HCT116 (cell line): ENCODE data around the gene KCNJ10. TPM values are rescaled to one million over a fixed set of nuclear protein-coding genes. Genes with fewer than 3 reads are reported as not detected.

Experiments
- ATAC-seq: fragments of 200-7000 bp; cut with Tn5 transposase; 2 replicates; pipeline ENCODE4 v1.9.1; 2020; ENCODE audit warnings: mild to moderate bottlenecking, moderate library complexity
- Bru-seq: library from RNA; stranded (reverse); fragments of 400-500 nt; gene quantifications from one replicate; lab custom pipeline; 2021; lab: Mats Ljungman, UMichigan
- BruChase-seq, 2 experiments: library from RNA; stranded (reverse); fragments of 400-500 nt; gene quantifications; one replicate each; lab custom pipeline; 2021; lab: Mats Ljungman, UMichigan
- BruUV-seq: library from RNA; stranded (reverse); fragments of 400-500 nt; replicated peaks from 2 replicates; lab custom pipeline; 2021; lab: Mats Ljungman, UMichigan
- CTCF ChIA-PET: fragments of 300-600 bp; sonication (Branson Sonifier 250); formaldehyde crosslinking; loops from one replicate; lab custom pipeline; 2021; ENCODE audit warnings: antibody characterized with exemption; lab: Charles Lee
- POLR2A ChIA-PET: fragments of 300-600, 350-600 bp; sonication (Branson Sonifier 250); formaldehyde crosslinking; loops from one replicate; lab custom pipeline; 2021; ENCODE audit warnings: antibody characterized with exemption; lab: Charles Lee
- RAD21 ChIA-PET, 2 experiments: fragments of 300-600 bp; sonication (Branson Sonifier 250); formaldehyde crosslinking; loops; one replicate each; lab custom pipeline; 2023; ENCODE audit warnings: low total read pairs in 2 of 2; ENCODE audit not compliant: uncharacterized antibody in 2 of 2, unreplicated experiment in 2 of 2, low non-redundant PET in 1 of 2; lab: Charles Lee
- DNase-seq: peaks from one replicate; pipeline ENCODE4 v3.0.0-alpha.2; 2010; ENCODE audit warnings: low read depth, low spot score
- H2AFZ ChIP-seq: fragments of 200-600 bp; shearing (Covaris generic), sonication (generic); 2 replicates; pipeline ENCODE4 v1.6.1; 2017; ENCODE audit warnings: low read depth, mixed run types, mixed read lengths, antibody characterized with exemption, low read length; ENCODE audit not compliant: poor library complexity, severe bottlenecking
- H3K27ac ChIP-seq: 2 replicates; pipeline ENCODE4 v1.5.1; 2012; ENCODE audit warnings: low read depth, low read length
- H3K27me3 ChIP-seq: fragments of 200-600 bp; sonication (generic); 2 replicates; pipeline ENCODE4 v1.6.1; 2016; ENCODE audit warnings: mixed run types, low read length, mixed read lengths; ENCODE audit not compliant: insufficient read depth
- H3K36me3 ChIP-seq, 2 experiments: fragments of 200-500 bp in 1 of 2; fragments of 200-600 bp in 1 of 2; sonication (Bioruptor generic) in 1 of 2; sonication (generic) in 1 of 2; 2 replicates each; pipeline versions ENCODE4 v1.5.1 to v1.6.1; 2014 to 2016; ENCODE audit warnings: low read length in 2 of 2, inconsistent platforms in 1 of 2, mixed read lengths in 1 of 2, mixed run types in 1 of 2; ENCODE audit not compliant: insufficient read depth in 2 of 2, control insufficient read depth in 1 of 2
- H3K4me1 ChIP-seq, 2 experiments: fragments of 200-600 bp in 1 of 2; sonication (generic) in 1 of 2; 2 replicates each; pipeline versions ENCODE4 v1.5.1 to v1.6.1; 2012 to 2017; ENCODE audit warnings: low read length in 2 of 2, inconsistent platforms in 1 of 2, mild to moderate bottlenecking in 1 of 2, mixed read lengths in 1 of 2, mixed run types in 1 of 2, moderate library complexity in 1 of 2; ENCODE audit not compliant: insufficient read depth in 2 of 2, control insufficient read depth in 1 of 2
- H3K4me2 ChIP-seq: fragments of 200-600 bp; sonication (generic); 2 replicates; pipeline ENCODE4 v1.6.1; 2017; ENCODE audit warnings: mixed run types, low read length, mixed read lengths
- H3K4me3 ChIP-seq, 2 experiments: fragments of 200-600 bp in 1 of 2; sonication (generic) in 1 of 2; replicated peaks in 1 of 2; 2 replicates each; pipeline ENCODE4 v1.5.1; 2011 to 2016; ENCODE audit warnings: low read length in 2 of 2, control low read depth in 1 of 2, low read depth in 1 of 2, mild to moderate bottlenecking in 1 of 2, mixed read lengths in 1 of 2, mixed run types in 1 of 2
- H3K79me2 ChIP-seq: fragments of 200-600 bp; sonication (generic); 2 replicates; pipeline ENCODE4 v1.6.1; 2017; ENCODE audit warnings: mild to moderate bottlenecking, mixed run types, low read length, moderate library complexity, mixed read lengths; ENCODE audit not compliant: insufficient read depth
- H3K9ac ChIP-seq: fragments of 200-600 bp; sonication (generic); 2 replicates; pipeline ENCODE4 v1.6.1; 2016; ENCODE audit warnings: low read length, mixed read lengths
- H3K9me2 ChIP-seq: fragments of 200-600 bp; sonication (generic), shearing (Covaris generic); 2 replicates; pipeline ENCODE4 v1.6.1; 2017; ENCODE audit warnings: mixed run types, mild to moderate bottlenecking, moderate library complexity; ENCODE audit not compliant: insufficient read depth
- H3K9me3 ChIP-seq, 2 experiments: fragments of 200-500 bp in 1 of 2; fragments of 200-600 bp in 1 of 2; sonication (Bioruptor generic) in 1 of 2; sonication (generic) in 1 of 2; 2 replicates each; pipeline ENCODE4 v1.6.1; 2014 to 2017; ENCODE audit warnings: low read length in 2 of 2, mixed read lengths in 2 of 2, inconsistent platforms in 1 of 2, low read depth in 1 of 2, mild to moderate bottlenecking in 1 of 2, mixed run types in 1 of 2, moderate library complexity in 1 of 2; ENCODE audit not compliant: control insufficient read depth in 1 of 2, insufficient read depth in 1 of 2
- H4K20me1 ChIP-seq: fragments of 200-600 bp; sonication (generic), shearing (Covaris generic); 2 replicates; pipeline ENCODE4 v1.6.1; 2017; ENCODE audit warnings: mixed run types, mild to moderate bottlenecking, moderate library complexity; ENCODE audit not compliant: insufficient read depth
- ATF3 ChIP-seq: IDR thresholded peaks from 2 replicates; pipeline ENCODE4 v1.6.1; 2012
- CBX3 ChIP-seq: IDR thresholded peaks from 2 replicates; pipeline ENCODE4 v1.6.1; 2012; ENCODE audit warnings: low read depth
- CEBPB ChIP-seq: IDR thresholded peaks from 2 replicates; pipeline ENCODE4 v1.6.1; 2012; ENCODE audit warnings: low read depth
- CTCF ChIP-seq, 3 experiments: fragments of 200-600 bp in 1 of 3; sonication (generic) in 1 of 3; IDR thresholded peaks in 2 of 3; conservative IDR thresholded peaks in 1 of 3; 2 replicates each; pipeline ENCODE4 v1.5.1; 2012 to 2017; ENCODE audit warnings: low read depth in 2 of 3, low read length in 2 of 3, antibody characterized with exemption in 1 of 3, borderline replicate concordance in 1 of 3, control low read depth in 1 of 3, mild to moderate bottlenecking in 1 of 3, mixed read lengths in 1 of 3, mixed run types in 1 of 3, moderate library complexity in 1 of 3; ENCODE audit not compliant: insufficient read depth in 1 of 3
- EGR1 ChIP-seq: IDR thresholded peaks from 2 replicates; pipeline ENCODE4 v1.6.1; 2012; ENCODE audit warnings: low read depth
- EZH2 ChIP-seq: fragments of 200-600 bp; sonication (generic); IDR thresholded peaks from 2 replicates; pipeline ENCODE4 v1.6.1; 2017; ENCODE audit warnings: antibody characterized with exemption, mixed run types
- JUND ChIP-seq: IDR thresholded peaks from 2 replicates; pipeline ENCODE4 v1.6.1; 2012
- MAX ChIP-seq: IDR thresholded peaks from 2 replicates; pipeline ENCODE4 v1.6.1; 2012
- POLR2A ChIP-seq: IDR thresholded peaks from 2 replicates; pipeline ENCODE4 v1.7.0; 2011; ENCODE audit warnings: borderline replicate concordance; ENCODE audit not compliant: insufficient read depth, insufficient read length; ENCODE audit errors: extremely low read depth
- POLR2AphosphoS5 ChIP-seq: IDR thresholded peaks from 2 replicates; pipeline ENCODE4 v1.6.1; 2011; ENCODE audit warnings: mild to moderate bottlenecking, low read depth, low read length, moderate library complexity
- RAD21 ChIP-seq: IDR thresholded peaks from 2 replicates; pipeline ENCODE4 v1.6.1; 2012; ENCODE audit warnings: low read depth, mild to moderate bottlenecking
- REST ChIP-seq: IDR thresholded peaks from 2 replicates; pipeline ENCODE4 v1.6.1; 2012; ENCODE audit warnings: low read depth
- SIN3A ChIP-seq: IDR thresholded peaks from 2 replicates; pipeline ENCODE4 v1.6.1; 2012; ENCODE audit warnings: low read depth
- TCF7L2 ChIP-seq: IDR thresholded peaks from 2 replicates; pipeline ENCODE4 v1.7.0; 2011; ENCODE audit warnings: borderline replicate concordance, inconsistent platforms; ENCODE audit not compliant: insufficient read depth, insufficient read length; ENCODE audit errors: extremely low read depth
- YY1 ChIP-seq: IDR thresholded peaks from 2 replicates; pipeline ENCODE4 v1.6.1; 2011; ENCODE audit warnings: low read length, low read depth, moderate library complexity, mild to moderate bottlenecking; ENCODE audit not compliant: insufficient replicate concordance; ENCODE audit errors: extremely low read depth
- ZBTB33 ChIP-seq: IDR thresholded peaks from 2 replicates; pipeline ENCODE4 v1.6.1; 2011; ENCODE audit warnings: mild to moderate bottlenecking, low read length, moderate library complexity; ENCODE audit not compliant: insufficient replicate concordance; ENCODE audit errors: extremely low read depth
- ZNF274 ChIP-seq: fragments of 200-500 bp; sonication (Bioruptor generic); IDR thresholded peaks from 2 replicates; pipeline ENCODE4 v1.6.1; 2014; ENCODE audit warnings: mild to moderate bottlenecking, low read depth, low read length, inconsistent platforms
- intact Hi-C: fragments of 100-400 bp; cut with micrococcal nuclease; formaldehyde crosslinking; loops from 2 replicates; pipeline ENCODE4 v1.10.0; 2022
- long read RNA-seq: library from polyadenylated mRNA; unstranded; transcript quantifications from one replicate; pipeline ENCODE4 v2.0.0, GENCODE V29; 2021; ENCODE audit not compliant: unreplicated experiment
- polyA plus RNA-seq: library from polyadenylated mRNA; unstranded; fragments of >200 nt; gene quantifications from 2 replicates; pipeline ENCODE4 v1.2.1, GENCODE V29; 2012; ENCODE audit warnings: missing spikeins
- total RNA-seq: library from RNA; stranded (reverse); gene quantifications from one replicate; pipeline ENCODE4 v1.2.1, GENCODE V29; 2021; ENCODE audit not compliant: unreplicated experiment

Gene KCNJ10
- 0.57 TPM for total RNA-seq
- 0.12 TPM in 2 replicates for polyA plus RNA-seq
- percentile 22 among the genes with signal in this experiment for Bru-seq, nascent RNA
- BruChase-seq, experiment 1, labeled RNA remaining after a 6-hour chase, result percentile 30 among the genes with signal in this experiment
- BruChase-seq, experiment 2, labeled RNA remaining after a 2-hour chase, result percentile 27 among the genes with signal in this experiment
- long read RNA-seq, partial matches to known transcripts, result 0 of 1 reads
- long read RNA-seq, other reads (novel, unspliced or antisense), result 1 of 1 reads

- ChIA-PET POLR2A (interaction anchor here (0.6 kb wide), 1 partner anchor 10 kb away, joined by 3 read pairs; no protein-coding TSS in a partner anchor), CTCF (interaction anchor here (1.1 kb wide), 1 partner anchor 9 kb away, joined by 5 read pairs; no protein-coding TSS in a partner anchor), RAD21 (no interaction called here)
- H3K9me2 ChIP-seq, result no peaks in the 10 kb centered on the region
- ATAC-seq (peak; percentile 59), DNase-seq (no peak)
- BruUV-seq, result no TSS peak
- intact Hi-C loops, result no loop called here
- H3K27ac ChIP-seq, result no peak within 1 kb of the TSS
- no peaks in the 10 kb centered on the region for H3K27me3 ChIP-seq
- H3K4me1 ChIP-seq, result peaks cover 0 to 13% of the 10 kb centered on the region in 2 experiments; a peak in 1 of 4 replicates
- H3K4me2 ChIP-seq, result peak within 1 kb of the TSS; percentile 71
- H3K9me3 ChIP-seq, result no peaks in the 10 kb centered on the region
- no peaks in the 10 kb centered on the region for H3K79me2 ChIP-seq
- H3K4me3 ChIP-seq, result peak within 1 kb of the TSS; percentile 34 to 46
- no peak within 1 kb of the TSS for H2AFZ ChIP-seq
- H4K20me1 ChIP-seq, result no peaks in the 10 kb centered on the region
- no peak within 1 kb of the TSS for H3K9ac ChIP-seq
- H3K36me3 ChIP-seq, result no peaks in the 10 kb centered on the region
- TF ChIP-seq CEBPB (no peak), ZNF274 (no peak), POLR2A (no peak), ZBTB33 (no peak), JUND (no peak), MAX (no peak), CTCF (IDR thresholded peaks at IDR 0.05 in 2 of 3, conservative IDR thresholded peaks at IDR 0.05 in 1 of 3; ENCODE audit: borderline replicate concordance in 1 of 3, insufficient read depth in 1 of 3, low read depth in 2 of 3, low read length in 2 of 3) (no peak), SIN3A (no peak), YY1 (no peak), EGR1 (no peak), TCF7L2 (no peak), ATF3 (no peak), CBX3 (no peak), RAD21 (no peak), EZH2 (no peak), POLR2AphosphoS5 (no peak), REST (no peak)
These were observed at the start of gene KCNJ10 for GRCh38 chr1:160069460-160070231. KCNJ10 (minus strand) TSS chr1:160070160; CDS start chr1:160042532, 27,628 bp downstream.
